T-cell (primary cell): ENCODE measurements around the gene TLE5. TPM values are rescaled to one million over a fixed set of nuclear protein-coding genes. Genes with fewer than 3 reads are reported as not detected.

ENCODE experiments used
- ATAC-seq, 4 experiments: fragments of 200-7000 bp in 3 of 4; fragments of 150-1000 bp in 1 of 4; cut with Tn5 transposase; replicated peaks in 1 of 4; 1 replicate in 3 of 4; 2 replicates in 1 of 4; pipeline ENCODE4 v1.10.0; 2021; ENCODE audit warnings: moderate library complexity in 3 of 4, mild to moderate bottlenecking in 2 of 4, moderate number of reproducible peaks in 1 of 4
- CTCF ChIA-PET, 2 donors: fragments of 300-600 bp; sonication (Branson Sonifier 250); formaldehyde crosslinking; loops; one replicate each; lab custom pipeline; 2022; ENCODE audit warnings: antibody characterized with exemption in 2 of 2; lab: Charles Lee
- POLR2A ChIA-PET, 2 donors: fragments of 300-600 bp; sonication (Branson Sonifier 250); formaldehyde crosslinking; loops; one replicate each; lab custom pipeline; 2022; ENCODE audit warnings: antibody characterized with exemption in 2 of 2; lab: Charles Lee
- DNase-seq, 35 experiments: peaks; one replicate each; pipeline versions ENCODE4 v3.0.0 to v3.0.0-alpha.2; 2013 to 2023
- H3K27ac ChIP-seq: one replicate; pipeline ENCODE4 v1.5.1; 2013; ENCODE audit warnings: low read length
- H3K27me3 ChIP-seq, 2 experiments: replicated peaks in 1 of 2; 1 replicate in 1 of 2; 2 replicates in 1 of 2; pipeline versions ENCODE4 v1.6.1 to v1.7.0; 2013; ENCODE audit warnings: low read length in 1 of 2, mixed read lengths in 1 of 2; ENCODE audit not compliant: control insufficient read depth in 2 of 2, insufficient read depth in 2 of 2; ENCODE audit errors: extremely low read depth in 1 of 2
- H3K36me3 ChIP-seq, 2 donors: 1 replicate in 1 of 2; 2 replicates in 1 of 2; pipeline versions ENCODE4 v1.6.1 to v1.7.0; 2013; ENCODE audit warnings: low read length in 1 of 2; ENCODE audit not compliant: control insufficient read depth in 2 of 2, insufficient read depth in 1 of 2; ENCODE audit errors: extremely low read depth in 1 of 2
- H3K4me1 ChIP-seq, 2 experiments: 1 replicate in 1 of 2; 2 replicates in 1 of 2; pipeline versions ENCODE4 v1.6.1 to v1.7.0; 2013; ENCODE audit warnings: low read length in 2 of 2, mixed read lengths in 1 of 2; ENCODE audit not compliant: insufficient read depth in 2 of 2, control insufficient read depth in 1 of 2; ENCODE audit errors: extremely low read depth in 1 of 2
- H3K4me3 ChIP-seq, 2 donors: 1 replicate in 1 of 2; 2 replicates in 1 of 2; pipeline versions ENCODE4 v1.5.1 to v1.7.0; 2013; ENCODE audit warnings: mild to moderate bottlenecking in 2 of 2, low read length in 1 of 2, moderate library complexity in 1 of 2; ENCODE audit not compliant: control insufficient read depth in 1 of 2; ENCODE audit errors: extremely low read depth in 1 of 2
- H3K9me3 ChIP-seq: 2 replicates; pipeline ENCODE4 v1.7.0; 2013
- H3K27ac Mint-ChIP-seq, 2 donors: one replicate each; pipeline ENCODE4 v1.8.0; 2020 to 2021; ENCODE audit warnings: mild to moderate bottlenecking in 2 of 2, mixed read lengths in 2 of 2
- H3K27me3 Mint-ChIP-seq, 2 donors: one replicate each; pipeline ENCODE4 v1.8.0; 2021 to 2022; ENCODE audit warnings: mixed read lengths in 2 of 2
- H3K36me3 Mint-ChIP-seq: one replicate; pipeline ENCODE4 v1.8.0; 2021; ENCODE audit warnings: mixed read lengths
- H3K4me1 Mint-ChIP-seq, 3 donors: one replicate each; pipeline ENCODE4 v1.8.0; 2020 to 2022; ENCODE audit warnings: mixed read lengths in 3 of 3, mild to moderate bottlenecking in 1 of 3
- H3K4me3 Mint-ChIP-seq, 3 donors: one replicate each; pipeline ENCODE4 v1.8.0; 2020 to 2022; ENCODE audit warnings: mild to moderate bottlenecking in 3 of 3, mixed read lengths in 3 of 3, moderate library complexity in 3 of 3
- H3K9me3 Mint-ChIP-seq, 3 donors: one replicate each; pipeline ENCODE4 v1.8.0; 2020 to 2022; ENCODE audit warnings: mixed read lengths in 3 of 3
- WGBS: methylation state at CpG from one replicate; pipeline ENCODE4 v1.1.5; 2013; ENCODE audit warnings: missing lambda C conversion rate; ENCODE audit not compliant: insufficient coverage; 5-methylcytosine and 5-hydroxymethylcytosine counted together
- total RNA-seq, 35 experiments: library from RNA in 6 of 35; stranded (reverse) in 6 of 35; fragments of 120-200 nt in 1 of 35; gene quantifications; one replicate each; pipeline versions ENCODE4 v1.2.1 to v1.2.4 and lab custom pipeline; 2013 to 2026

Gene TLE5
- total RNA-seq, 5 donors from 2014 or later (not counting 1 experiment from before 2014, with no cell fraction given), result 777 to 1,202 (median 1,047) TPM

DNA sequence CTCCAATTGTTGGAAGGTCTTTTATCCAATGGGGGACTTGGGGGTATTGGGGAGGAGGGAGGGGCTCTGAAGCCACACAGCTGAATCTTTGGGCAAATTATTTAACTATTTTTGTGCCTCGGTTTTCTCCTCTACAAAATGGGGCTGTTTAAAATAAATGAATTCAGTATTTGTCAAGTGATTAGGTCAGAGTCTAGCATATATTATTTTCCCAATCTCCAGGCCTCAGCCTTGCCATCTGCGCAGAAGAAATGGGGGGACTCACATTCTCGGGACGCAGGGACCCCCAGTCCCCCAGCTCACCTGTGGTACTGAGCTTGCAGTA, 1.5 kb downstream of the TLE5 start:
- POLR2A ChIA-PET, result interaction anchor here in 1 of 2 donors (0.6 to 1.2 kb wide), 3 partner anchors 25 to 101 kb away, joined by 3 read pairs; no protein-coding TSS in a partner anchor
- Histone ChIP-seq H3K4me1 (peaks cover 27 to 72% of the 10 kb centered on the region in 2 experiments), H3K36me3 (peaks cover 22 to 47% of the 10 kb centered on the region in 2 donors), H3K4me3 (peak overlapping the region; percentile 98 to 99), H3K27me3 (no peaks in the 10 kb centered on the region), H3K27ac (peak overlapping the region; percentile 77), H3K9me3 (no peaks in the 10 kb centered on the region)
- Mint-ChIP-seq H3K4me1 (peaks cover 37 to 54% (median 37%) of the 10 kb centered on the region in 3 donors), H3K9me3 (no peaks in the 10 kb centered on the region), H3K4me3 (peak overlapping the region; percentile 89 to 91 (median 90)), H3K27me3 (no peaks in the 10 kb centered on the region), H3K27ac (peak overlapping the region; percentile 93 to 96), H3K36me3 (peaks cover 29% of the 10 kb centered on the region)
- CTCF ChIA-PET, result interaction anchor here in 1 of 2 donors (1.0 to 1.4 kb wide), 3 partner anchors 25 to 110 kb away, joined by 3 to 5 read pairs (median 4); no protein-coding TSS in a partner anchor
- no CpG with 5 or more reads among the region's 4 CpGs for WGBS
- DNase-seq, result no peak
- no peak for ATAC-seq

DNA sequence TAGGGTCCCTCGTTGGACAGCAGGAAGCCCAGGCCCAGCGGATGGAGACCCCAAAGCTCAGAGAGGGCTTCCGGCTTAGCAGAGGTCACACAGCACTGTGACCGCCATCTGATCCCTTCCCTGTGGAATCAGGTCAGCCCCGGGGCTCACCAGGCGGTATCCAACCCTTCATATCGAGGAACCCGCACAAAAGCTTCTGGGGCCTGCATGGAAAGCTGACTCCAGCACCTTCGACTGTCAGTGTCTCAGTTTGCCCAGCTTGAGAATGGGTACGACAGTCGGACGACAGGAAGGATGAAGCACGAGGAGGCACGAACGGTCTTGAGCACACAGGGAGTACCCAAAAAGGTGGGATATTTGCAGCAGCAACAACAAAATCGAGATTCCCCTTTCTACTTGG, 2.6 kb downstream of the TLE5 start:
- ATAC-seq (no peak), DNase-seq (no peak)
- Mint-ChIP-seq H3K27ac (peak overlapping the region; percentile 93 to 96), H3K4me1 (peaks cover 46 to 58% (median 47%) of the 10 kb centered on the region in 3 donors), H3K27me3 (no peaks in the 10 kb centered on the region), H3K9me3 (no peaks in the 10 kb centered on the region), H3K36me3 (peaks cover 36% of the 10 kb centered on the region), H3K4me3 (peak overlapping the region; percentile 89 to 91 (median 90))
- CTCF ChIA-PET, result no interaction called here
- 75% methylated on average over 15 of the region's 16 CpGs for WGBS
- H3K4me1 ChIP-seq, result peaks cover 32 to 82% of the 10 kb centered on the region in 2 experiments
- H3K4me3 ChIP-seq, result peak overlapping the region; percentile 98 to 99
- H3K9me3 ChIP-seq, result no peaks in the 10 kb centered on the region
- POLR2A ChIA-PET, result no interaction called here
- no peaks in the 10 kb centered on the region for H3K27me3 ChIP-seq
- H3K27ac ChIP-seq, result peak overlapping the region; percentile 39
- peaks cover 29 to 59% of the 10 kb centered on the region in 2 donors for H3K36me3 ChIP-seq

DNA sequence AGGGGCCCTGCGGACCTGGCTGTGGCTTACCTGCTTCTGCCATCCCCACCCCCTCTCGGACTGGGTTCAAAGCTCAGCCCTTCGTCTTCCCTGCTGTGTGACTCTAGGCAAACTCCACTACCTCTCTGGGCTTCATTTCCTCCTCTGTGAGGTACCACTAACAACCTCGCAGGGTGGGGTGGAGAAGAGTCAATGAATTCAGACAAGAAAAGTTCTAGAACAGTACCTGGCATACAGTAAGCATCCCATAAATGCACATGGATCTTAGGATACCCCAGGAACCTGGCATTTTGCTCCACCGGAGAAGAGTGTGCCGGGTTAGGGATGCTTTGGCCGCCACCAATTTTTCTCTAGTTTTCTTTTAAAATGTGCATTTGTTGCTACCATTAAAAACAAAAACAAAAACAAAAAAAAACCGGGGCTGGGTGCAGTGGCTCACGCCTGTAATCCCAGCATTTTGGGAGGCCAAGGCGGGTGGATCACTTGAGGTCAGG, 3.4 kb downstream of the TLE5 start:
- no peaks in the 10 kb centered on the region for H3K27me3 Mint-ChIP-seq
- no peak for ATAC-seq

DNA sequence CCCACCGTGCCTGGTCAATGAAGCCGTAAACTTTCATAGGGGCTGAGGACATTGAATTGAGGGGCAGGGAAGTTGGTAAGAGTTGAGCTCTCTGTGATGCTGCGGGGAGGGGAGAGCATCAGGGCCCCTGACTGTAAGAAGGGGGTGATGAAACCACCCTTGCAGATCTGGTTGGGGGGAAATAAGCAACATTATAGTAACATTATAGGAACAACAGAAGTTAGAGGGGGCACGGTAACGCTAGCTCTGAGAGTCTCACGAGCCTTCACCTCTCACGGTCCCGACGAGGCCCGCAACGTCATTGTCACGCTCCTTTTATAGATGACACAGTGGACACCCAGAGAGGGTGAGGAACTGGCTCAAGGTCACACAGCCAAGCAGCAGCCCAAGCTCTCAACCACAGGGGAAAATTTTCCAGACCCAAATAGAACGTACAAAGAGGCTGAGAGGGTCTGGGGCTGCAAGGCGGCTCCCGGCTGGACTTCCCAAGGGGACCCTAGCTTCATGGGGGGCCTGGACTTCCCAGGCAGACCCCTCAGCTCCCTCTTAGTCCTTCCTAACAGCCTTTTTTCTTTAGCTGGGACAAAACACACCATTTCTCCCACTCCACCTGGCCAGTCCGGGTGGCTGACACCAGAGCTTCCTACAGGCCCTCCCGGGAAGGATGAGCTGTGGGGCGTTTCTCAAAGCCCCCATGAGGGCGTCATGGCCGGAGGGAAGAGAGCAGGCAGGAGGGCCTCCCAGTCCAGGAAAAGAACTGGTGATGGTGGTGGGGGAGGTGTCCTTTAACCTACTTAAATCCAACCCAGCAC, 4.1 kb downstream of the TLE5 start:
- POLR2A ChIA-PET, result no interaction called here
- H3K36me3 Mint-ChIP-seq, result peaks cover 37% of the 10 kb centered on the region
- H3K27me3 ChIP-seq, result no peaks in the 10 kb centered on the region
- H3K27ac ChIP-seq, result peak overlapping the region; percentile 20
- H3K4me3 Mint-ChIP-seq, result peak overlapping the region; percentile 53 to 89 (median 55)
- H3K36me3 ChIP-seq, result peaks cover 29 to 72% of the 10 kb centered on the region in 2 donors
- ATAC-seq, result no peak
- CTCF ChIA-PET, result no interaction called here
- H3K9me3 Mint-ChIP-seq, result no peaks in the 10 kb centered on the region
- H3K4me1 ChIP-seq, result peaks cover 33 to 82% of the 10 kb centered on the region in 2 experiments
- H3K27me3 Mint-ChIP-seq, result no peaks in the 10 kb centered on the region
- peak overlapping the region in 1 of 2 donors; percentile 44 for H3K4me3 ChIP-seq
- no peaks in the 10 kb centered on the region for H3K9me3 ChIP-seq
- H3K4me1 Mint-ChIP-seq, result peaks cover 48 to 58% (median 52%) of the 10 kb centered on the region in 3 donors
- 93% methylated on average over 13 of the region's 20 CpGs for WGBS
- no peak for DNase-seq
- H3K27ac Mint-ChIP-seq, result peak overlapping the region; percentile 81 to 85

More for the DNA sequence above, 3.4 kb downstream of the TLE5 start:
- DNase-seq, result no peak
- ChIA-PET POLR2A (no interaction called here), CTCF (no interaction called here)
- H3K4me1 Mint-ChIP-seq, result peaks cover 52 to 61% (median 52%) of the 10 kb centered on the region in 3 donors
- no peaks in the 10 kb centered on the region for H3K9me3 Mint-ChIP-seq
- H3K27ac ChIP-seq, result peak overlapping the region; percentile 20
- H3K4me3 ChIP-seq, result peak overlapping the region in 1 of 2 donors; percentile 44
- no peaks in the 10 kb centered on the region for H3K27me3 ChIP-seq
- peak overlapping the region; percentile 53 to 91 (median 89) for H3K4me3 Mint-ChIP-seq
- peaks cover 29 to 66% of the 10 kb centered on the region in 2 donors for H3K36me3 ChIP-seq
- H3K36me3 Mint-ChIP-seq, result peaks cover 37% of the 10 kb centered on the region
- peaks cover 35 to 82% of the 10 kb centered on the region in 2 experiments for H3K4me1 ChIP-seq
- peak overlapping the region; percentile 84 to 85 for H3K27ac Mint-ChIP-seq
- no peaks in the 10 kb centered on the region for H3K9me3 ChIP-seq
- WGBS, result 100% methylated on average over 3 of the region's 10 CpGs

DNA sequence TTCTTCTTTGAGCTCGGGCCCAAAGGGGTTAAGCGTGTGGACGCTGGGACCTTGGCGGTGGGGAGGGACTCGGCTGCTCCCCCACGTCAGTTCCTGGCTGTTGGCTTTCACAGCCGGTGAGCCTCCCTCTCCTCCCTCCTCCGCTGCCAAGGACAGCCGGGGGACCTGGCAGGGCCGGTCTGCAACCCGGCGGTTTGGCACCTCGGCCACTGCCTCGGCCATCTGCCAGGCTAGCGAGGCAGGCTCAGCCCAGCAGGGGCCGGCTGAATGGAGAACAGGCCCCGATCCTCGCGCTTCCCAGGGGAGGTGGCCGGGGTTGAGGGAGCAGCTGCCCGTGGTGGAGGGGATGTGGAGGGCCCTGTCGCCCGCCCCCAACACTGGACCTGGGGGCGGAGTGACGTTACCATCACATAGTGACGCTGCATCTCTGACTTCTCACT, 5.0 kb downstream of the TLE5 start:
- Histone ChIP-seq H3K27ac (peak overlapping the region; percentile 2), H3K27me3 (no peaks in the 10 kb centered on the region), H3K4me3 (no peak overlapping the region), H3K9me3 (no peaks in the 10 kb centered on the region), H3K4me1 (peaks cover 35 to 78% of the 10 kb centered on the region in 2 experiments), H3K36me3 (peaks cover 29 to 74% of the 10 kb centered on the region in 2 donors)
- 96% methylated on average over 14 of the region's 26 CpGs for WGBS
- ChIA-PET CTCF (no interaction called here), POLR2A (no interaction called here)
- Mint-ChIP-seq H3K4me3 (peak overlapping the region in 2 of 3 donors; percentile 17 to 89), H3K36me3 (peaks cover 37% of the 10 kb centered on the region), H3K27ac (peak overlapping the region in 1 of 2 donors; percentile 82), H3K27me3 (no peaks in the 10 kb centered on the region), H3K9me3 (no peaks in the 10 kb centered on the region), H3K4me1 (peaks cover 50 to 57% (median 54%) of the 10 kb centered on the region in 3 donors)
- no peak for ATAC-seq
- DNase-seq, result no peak

DNA sequence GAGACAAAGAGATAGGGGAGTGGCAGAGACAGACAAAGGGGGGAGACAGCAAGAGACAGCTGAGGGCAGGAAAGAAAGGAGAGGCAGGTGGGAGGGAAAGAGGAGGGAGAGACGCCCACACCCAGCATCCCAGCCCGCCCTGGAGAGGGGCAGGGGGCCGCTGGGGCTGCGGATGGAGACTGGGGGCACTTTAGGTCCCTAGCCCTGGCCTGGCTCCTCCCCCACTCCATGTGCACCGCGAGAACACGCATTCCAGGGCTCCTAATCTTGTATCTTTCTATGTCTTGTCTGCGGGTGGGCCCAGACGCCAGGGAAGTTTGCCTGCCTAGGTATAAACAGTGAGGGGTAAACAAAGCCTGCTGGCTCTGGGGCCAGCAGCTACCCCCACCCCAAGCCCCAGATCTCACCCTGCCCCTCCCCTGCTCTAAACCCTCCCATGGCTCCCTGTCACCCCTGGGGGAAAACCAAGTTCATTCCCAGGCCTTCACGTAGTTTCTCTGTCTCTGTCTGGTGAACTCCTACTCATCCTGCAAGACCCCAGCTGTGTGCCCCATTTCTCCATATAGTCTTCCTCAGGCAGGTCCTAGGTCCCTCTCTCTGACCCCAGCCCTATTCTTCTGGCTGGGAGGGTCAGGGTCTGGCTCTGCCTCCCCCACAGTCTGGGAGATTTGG, 5.7 kb downstream of the TLE5 start:
- CTCF ChIA-PET, result no interaction called here

More for the DNA sequence above, 5.7 kb downstream of the TLE5 start:
- H3K9me3 ChIP-seq, result no peaks in the 10 kb centered on the region
- no peak for DNase-seq
- no peaks in the 10 kb centered on the region for H3K27me3 Mint-ChIP-seq
- ATAC-seq, result no peak
- H3K4me1 Mint-ChIP-seq, result peaks cover 51 to 57% (median 54%) of the 10 kb centered on the region in 3 donors
- POLR2A ChIA-PET, result interaction anchor here in 1 of 2 donors (0.9 kb wide), 1 partner anchor 106 kb away, joined by 4 read pairs; no protein-coding TSS in a partner anchor
- H3K36me3 ChIP-seq, result peaks cover 29 to 74% of the 10 kb centered on the region in 2 donors
- H3K27ac ChIP-seq, result peak overlapping the region; percentile 2
- peaks cover 35 to 78% of the 10 kb centered on the region in 2 experiments for H3K4me1 ChIP-seq
- H3K36me3 Mint-ChIP-seq, result peaks cover 37% of the 10 kb centered on the region
- no peaks in the 10 kb centered on the region for H3K9me3 Mint-ChIP-seq
- H3K27me3 ChIP-seq, result no peaks in the 10 kb centered on the region
- H3K4me3 Mint-ChIP-seq, result peak overlapping the region in 1 of 3 donors; percentile 44
- peak overlapping the region; percentile 50 to 74 for H3K27ac Mint-ChIP-seq
- 90% methylated on average over 2 of the region's 10 CpGs for WGBS
- peak overlapping the region in 1 of 2 donors; percentile 18 for H3K4me3 ChIP-seq
